OCI-LY3 (cell line): ENCODE results near the gene CASP12.
A peak's percentile ranks its signal among the peaks of the same experiment; 100 is the strongest.

Source experiments
- H2AFZ ChIP-seq: fragments of 200-600, 300-600 bp; shearing (Covaris generic); 2 replicates; pipeline ENCODE4 v1.6.0; 2014; ENCODE audit warnings: antibody characterized with exemption, low read depth, low read length
- H3K27ac ChIP-seq: fragments of 200-600, 300-600 bp; sonication (generic); 2 replicates; pipeline ENCODE4 v1.5.1; 2014; ENCODE audit warnings: mild to moderate bottlenecking, low read length, moderate library complexity, mixed read lengths
- H3K27me3 ChIP-seq: fragments of 200-600, 300-600 bp; sonication (generic); 2 replicates; pipeline ENCODE4 v1.6.1; 2014; ENCODE audit warnings: low read depth, low read length, mixed read lengths
- H3K36me3 ChIP-seq: fragments of 200-600, 300-600 bp; sonication (generic); replicated peaks from 2 replicates; pipeline ENCODE3; 2014; ENCODE audit warnings: low read depth, low read length, mixed read lengths
- H3K4me1 ChIP-seq: fragments of 300-600, 200-600 bp; sonication (generic); 2 replicates; pipeline ENCODE4 v1.6.1; 2014; ENCODE audit warnings: low read length, mixed read lengths
- H3K4me2 ChIP-seq: fragments of 200-600, 300-600 bp; sonication (generic); 2 replicates; pipeline ENCODE4 v1.6.1; 2014; ENCODE audit warnings: low read length, mixed read lengths
- H3K4me3 ChIP-seq: fragments of 300-600, 200-600 bp; sonication (generic); 2 replicates; pipeline ENCODE4 v1.5.1; 2014; ENCODE audit warnings: antibody characterized with exemption, mild to moderate bottlenecking, low read length, moderate library complexity
- H3K79me2 ChIP-seq: fragments of 300-600, 200-600 bp; shearing (Covaris generic); 2 replicates; pipeline ENCODE4 v1.6.1; 2014; ENCODE audit warnings: mild to moderate bottlenecking, low read length, mixed read lengths
- H3K9ac ChIP-seq: fragments of 300-600, 200-600 bp; shearing (Covaris generic); 2 replicates; pipeline ENCODE4 v1.6.0; 2014; ENCODE audit warnings: mild to moderate bottlenecking, low read length, moderate library complexity
- H3K9me3 ChIP-seq: fragments of 200-600, 300-600 bp; shearing (Covaris generic); 2 replicates; pipeline ENCODE4 v1.6.1; 2014; ENCODE audit warnings: low read length, mixed read lengths; ENCODE audit not compliant: insufficient read depth
- H4K20me1 ChIP-seq: fragments of 200-600, 300-600 bp; sonication (generic); 2 replicates; pipeline ENCODE4 v1.6.1; 2016; ENCODE audit warnings: low read length, mixed read lengths; ENCODE audit not compliant: insufficient read depth
- CTCF ChIP-seq: fragments of 200-600, 300-600 bp; sonication (generic); IDR thresholded peaks from 2 replicates; pipeline ENCODE4 v1.5.1; 2014; ENCODE audit warnings: antibody characterized with exemption, low read length, low read depth
- EZH2phosphoT487 ChIP-seq: fragments of 200-600 bp; shearing (Covaris generic); IDR thresholded peaks from 2 replicates; pipeline ENCODE4 v1.6.1; 2018; ENCODE audit warnings: antibody characterized with exemption, mixed run types, low read depth

Gene CASP12

GRCh38 chr11:104892723-104893511 is 5.3 kb downstream of the CASP12 start:
- no peak for TF ChIP-seq CTCF
- no peak for TF ChIP-seq EZH2phosphoT487
- no peaks in the 10 kb centered on the region for H4K20me1 ChIP-seq
- H3K27ac ChIP-seq, result no peak overlapping the region
- H3K4me1 ChIP-seq, result peaks cover 5% of the 10 kb centered on the region
- no peaks in the 10 kb centered on the region for H3K9me3 ChIP-seq
- H3K4me3 ChIP-seq, result no peak overlapping the region
- no peak overlapping the region for H3K9ac ChIP-seq
- no peak overlapping the region for H2AFZ ChIP-seq
- no peaks in the 10 kb centered on the region for H3K27me3 ChIP-seq
- no peak overlapping the region for H3K4me2 ChIP-seq
- no peaks in the 10 kb centered on the region for H3K79me2 ChIP-seq
- H3K36me3 ChIP-seq, result no peaks in the 10 kb centered on the region

GRCh38 chr11:104891135-104891534 is 7.1 kb downstream of the CASP12 start:
- H3K27ac ChIP-seq, result no peak overlapping the region
- no peaks in the 10 kb centered on the region for H3K9me3 ChIP-seq
- no peak overlapping the region for H3K4me3 ChIP-seq
- H3K27me3 ChIP-seq, result no peaks in the 10 kb centered on the region
- no peaks in the 10 kb centered on the region for H3K36me3 ChIP-seq
- H4K20me1 ChIP-seq, result no peaks in the 10 kb centered on the region
- no peak overlapping the region for H3K9ac ChIP-seq
- no peaks in the 10 kb centered on the region for H3K4me1 ChIP-seq
- no peaks in the 10 kb centered on the region for H3K79me2 ChIP-seq
- no peak overlapping the region for H3K4me2 ChIP-seq
- no peak for TF ChIP-seq EZH2phosphoT487
- TF ChIP-seq CTCF, result no peak
- no peak overlapping the region for H2AFZ ChIP-seq

- Histone ChIP-seq H3K4me3 (no peak overlapping the region), H3K4me2 (no peak overlapping the region), H2AFZ (no peak overlapping the region), H3K9me3 (no peaks in the 10 kb centered on the region), H3K27ac (no peak overlapping the region), H3K36me3 (no peaks in the 10 kb centered on the region), H3K9ac (no peak overlapping the region), H4K20me1 (no peaks in the 10 kb centered on the region), H3K79me2 (no peaks in the 10 kb centered on the region), H3K4me1 (peaks cover 18% of the 10 kb centered on the region), H3K27me3 (no peaks in the 10 kb centered on the region)
- no peak for TF ChIP-seq EZH2phosphoT487
- TF ChIP-seq CTCF, result no peak
Observed at GRCh38 chr11:104883342-104883741, 14.9 kb downstream of the CASP12 start.

- no peak overlapping the region; the same call in 1 of the 2 replicates for H3K9ac ChIP-seq
- no peak overlapping the region for H2AFZ ChIP-seq
- H3K79me2 ChIP-seq, result no peaks in the 10 kb centered on the region
- H3K9me3 ChIP-seq, result no peaks in the 10 kb centered on the region
- H3K4me3 ChIP-seq, result peak overlapping the region; percentile 31; the same call in 1 of the 2 replicates
- peak overlapping the region; percentile 58 for H3K4me2 ChIP-seq
- TF ChIP-seq EZH2phosphoT487, result no peak
- no peak for TF ChIP-seq CTCF
- no peaks in the 10 kb centered on the region for H3K36me3 ChIP-seq
- H4K20me1 ChIP-seq, result no peaks in the 10 kb centered on the region
- peak overlapping the region; percentile 67 for H3K27ac ChIP-seq
- no peaks in the 10 kb centered on the region for H3K27me3 ChIP-seq
- H3K4me1 ChIP-seq, result peaks cover 37% of the 10 kb centered on the region
Observed at GRCh38 chr11:104881117-104881794, 17.0 kb downstream of the CASP12 start.
